Natural killer cell (primary cell): ENCODE data around the gene AXDND1. TPM values are rescaled to one million over a fixed set of nuclear protein-coding genes. Genes with fewer than 3 reads are reported as not detected.

Experiments
- ATAC-seq, 3 donors: fragments of 150-1000 bp in 2 of 3; fragments of 200-7000 bp in 1 of 3; cut with Tn5 transposase; 1 replicate in 1 of 3; 2 replicates in 2 of 3; pipeline ENCODE4 v1.10.0; 2021; ENCODE audit warnings: mild to moderate bottlenecking in 2 of 3, moderate library complexity in 2 of 3
- DNase-seq, 2 donors: peaks; one replicate each; pipeline versions ENCODE4 v3.0.0 to v3.0.0-alpha.2; 2013 to 2021; ENCODE audit warnings: mixed read lengths in 1 of 2
- H3K27ac ChIP-seq: one replicate; pipeline ENCODE4 v1.5.1; 2013; ENCODE audit warnings: mild to moderate bottlenecking, low read length
- H3K27me3 ChIP-seq: one replicate; pipeline ENCODE4 v1.6.1; 2013; ENCODE audit warnings: low read length; ENCODE audit not compliant: control insufficient read depth, insufficient read depth
- H3K36me3 ChIP-seq: one replicate; pipeline ENCODE4 v1.6.1; 2013; ENCODE audit warnings: low read length; ENCODE audit not compliant: control insufficient read depth, insufficient read depth
- H3K4me1 ChIP-seq: one replicate; pipeline ENCODE4 v1.6.1; 2013; ENCODE audit warnings: low read length; ENCODE audit not compliant: control insufficient read depth, insufficient read depth
- H3K4me3 ChIP-seq: one replicate; pipeline ENCODE4 v1.5.1; 2013; ENCODE audit warnings: low read length
- H3K9me3 ChIP-seq: one replicate; pipeline ENCODE4 v1.6.1; 2013; ENCODE audit warnings: low read length; ENCODE audit not compliant: control insufficient read depth, insufficient read depth
- H3K27ac Mint-ChIP-seq, 2 donors: one replicate each; pipeline ENCODE4 v1.8.0; 2022; ENCODE audit warnings: mild to moderate bottlenecking in 2 of 2, mixed read lengths in 2 of 2, moderate library complexity in 1 of 2
- H3K27me3 Mint-ChIP-seq, 2 donors: one replicate each; pipeline ENCODE4 v1.8.0; 2022; ENCODE audit warnings: low read depth in 2 of 2, mixed read lengths in 2 of 2
- H3K36me3 Mint-ChIP-seq: one replicate; pipeline ENCODE4 v1.8.0; 2022; ENCODE audit warnings: mixed read lengths
- H3K4me1 Mint-ChIP-seq, 2 donors: one replicate each; pipeline ENCODE4 v1.8.0; 2022; ENCODE audit warnings: mixed read lengths in 2 of 2
- H3K4me3 Mint-ChIP-seq: one replicate; pipeline ENCODE4 v1.8.0; 2022; ENCODE audit warnings: mild to moderate bottlenecking, moderate library complexity, mixed read lengths
- H3K9me3 Mint-ChIP-seq, 2 donors: one replicate each; pipeline ENCODE4 v1.8.0; 2022; ENCODE audit warnings: mixed read lengths in 2 of 2
- WGBS: methylation state at CpG from one replicate; pipeline ENCODE4 v1.1.7; 2013; ENCODE audit warnings: missing lambda C conversion rate; ENCODE audit not compliant: insufficient coverage; 5-methylcytosine and 5-hydroxymethylcytosine counted together
- intact Hi-C: fragments of 100-400 bp; cut with micrococcal nuclease; formaldehyde crosslinking; loops from one replicate; pipeline ENCODE4 v1.14.2; 2022
- total RNA-seq, 4 donors: library from RNA; stranded (reverse); fragments of 120-200 nt in 1 of 4; gene quantifications; one replicate each; pipeline versions ENCODE4 v1.2.3 to v1.2.4, GENCODE V29; 2013 to 2022
- TF ChIP-seq, protein P1 (sequence below): fragments of 200-600 bp; IDR thresholded peaks from one replicate; pipeline ENCODE4 v1.8.0; 2022; ENCODE audit warnings: antibody characterized with exemption

The AXDND1 gene
- total RNA-seq, 3 donors from 2014 or later (not counting 1 experiment from before 2014, with no cell fraction given) = 0.78 to 2.0 (median 1.7) TPM

- no peak for ATAC-seq
- Histone ChIP-seq H3K4me3 (no peak overlapping the region), H3K4me1 (no peaks in the 10 kb centered on the region), H3K36me3 (no peaks in the 10 kb centered on the region), H3K27ac (no peak overlapping the region), H3K27me3 (no peaks in the 10 kb centered on the region), H3K9me3 (no peaks in the 10 kb centered on the region)
- no peaks in the 10 kb centered on the region for H3K36me3 Mint-ChIP-seq
- intact Hi-C loops = no loop called here
- peaks cover 0 to 4% of the 10 kb centered on the region in 2 donors for H3K27me3 Mint-ChIP-seq
- no peaks in the 10 kb centered on the region for H3K4me1 Mint-ChIP-seq
- no peak for DNase-seq
- TF ChIP-seq, protein P1, sequence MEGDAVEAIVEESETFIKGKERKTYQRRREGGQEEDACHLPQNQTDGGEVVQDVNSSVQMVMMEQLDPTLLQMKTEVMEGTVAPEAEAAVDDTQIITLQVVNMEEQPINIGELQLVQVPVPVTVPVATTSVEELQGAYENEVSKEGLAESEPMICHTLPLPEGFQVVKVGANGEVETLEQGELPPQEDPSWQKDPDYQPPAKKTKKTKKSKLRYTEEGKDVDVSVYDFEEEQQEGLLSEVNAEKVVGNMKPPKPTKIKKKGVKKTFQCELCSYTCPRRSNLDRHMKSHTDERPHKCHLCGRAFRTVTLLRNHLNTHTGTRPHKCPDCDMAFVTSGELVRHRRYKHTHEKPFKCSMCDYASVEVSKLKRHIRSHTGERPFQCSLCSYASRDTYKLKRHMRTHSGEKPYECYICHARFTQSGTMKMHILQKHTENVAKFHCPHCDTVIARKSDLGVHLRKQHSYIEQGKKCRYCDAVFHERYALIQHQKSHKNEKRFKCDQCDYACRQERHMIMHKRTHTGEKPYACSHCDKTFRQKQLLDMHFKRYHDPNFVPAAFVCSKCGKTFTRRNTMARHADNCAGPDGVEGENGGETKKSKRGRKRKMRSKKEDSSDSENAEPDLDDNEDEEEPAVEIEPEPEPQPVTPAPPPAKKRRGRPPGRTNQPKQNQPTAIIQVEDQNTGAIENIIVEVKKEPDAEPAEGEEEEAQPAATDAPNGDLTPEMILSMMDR = no peak
- 44% methylated on average over 2 of the region's 2 CpGs for WGBS
- no peak overlapping the region for H3K4me3 Mint-ChIP-seq
- H3K27ac Mint-ChIP-seq = no peak overlapping the region
- H3K9me3 Mint-ChIP-seq = no peaks in the 10 kb centered on the region
Observed at GRCh38 chr1:179549368-179549700, 183.6 kb downstream of the AXDND1 start.

- TF ChIP-seq, protein P1 = no peak
- H3K27me3 Mint-ChIP-seq = peaks cover 0 to 4% of the 10 kb centered on the region in 2 donors
- H3K4me3 Mint-ChIP-seq = no peak overlapping the region
- H3K36me3 Mint-ChIP-seq = no peaks in the 10 kb centered on the region
- intact Hi-C loops = no loop called here
- WGBS = 64% methylated on average over 9 of the region's 9 CpGs
- Histone ChIP-seq H3K4me1 (no peaks in the 10 kb centered on the region), H3K27ac (no peak overlapping the region), H3K4me3 (no peak overlapping the region), H3K27me3 (no peaks in the 10 kb centered on the region), H3K9me3 (no peaks in the 10 kb centered on the region), H3K36me3 (no peaks in the 10 kb centered on the region)
- H3K4me1 Mint-ChIP-seq = no peaks in the 10 kb centered on the region
- no peaks in the 10 kb centered on the region for H3K9me3 Mint-ChIP-seq
- no peak for DNase-seq
- ATAC-seq = no peak
- H3K27ac Mint-ChIP-seq = no peak overlapping the region
Observed at GRCh38 chr1:179550746-179551682, 185.2 kb downstream of the AXDND1 start.

- Mint-ChIP-seq H3K9me3 (no peaks in the 10 kb centered on the region), H3K4me1 (no peaks in the 10 kb centered on the region), H3K27me3 (peaks cover 0 to 4% of the 10 kb centered on the region in 2 donors), H3K27ac (no peak overlapping the region), H3K36me3 (no peaks in the 10 kb centered on the region), H3K4me3 (no peak overlapping the region)
- H3K4me1 ChIP-seq = no peaks in the 10 kb centered on the region
- ATAC-seq (no peak), DNase-seq (no peak)
- intact Hi-C loops = no loop called here
- TF ChIP-seq, protein P1 = no peak
- no peak overlapping the region for H3K27ac ChIP-seq
- no peaks in the 10 kb centered on the region for H3K27me3 ChIP-seq
- H3K9me3 ChIP-seq = no peaks in the 10 kb centered on the region
- no peaks in the 10 kb centered on the region for H3K36me3 ChIP-seq
- no peak overlapping the region for H3K4me3 ChIP-seq
Observed at GRCh38 chr1:179554427-179554826, 188.7 kb downstream of the AXDND1 start.
